NCI-H2081 (cell line): ENCODE results near the gene EIF5A.

ENCODE experiments used
- DNase-seq, 2 experiments: peaks; one replicate each; lab custom pipeline; 2025; lab: John Stamatoyannopoulos, UW

EIF5A gene

DNA sequence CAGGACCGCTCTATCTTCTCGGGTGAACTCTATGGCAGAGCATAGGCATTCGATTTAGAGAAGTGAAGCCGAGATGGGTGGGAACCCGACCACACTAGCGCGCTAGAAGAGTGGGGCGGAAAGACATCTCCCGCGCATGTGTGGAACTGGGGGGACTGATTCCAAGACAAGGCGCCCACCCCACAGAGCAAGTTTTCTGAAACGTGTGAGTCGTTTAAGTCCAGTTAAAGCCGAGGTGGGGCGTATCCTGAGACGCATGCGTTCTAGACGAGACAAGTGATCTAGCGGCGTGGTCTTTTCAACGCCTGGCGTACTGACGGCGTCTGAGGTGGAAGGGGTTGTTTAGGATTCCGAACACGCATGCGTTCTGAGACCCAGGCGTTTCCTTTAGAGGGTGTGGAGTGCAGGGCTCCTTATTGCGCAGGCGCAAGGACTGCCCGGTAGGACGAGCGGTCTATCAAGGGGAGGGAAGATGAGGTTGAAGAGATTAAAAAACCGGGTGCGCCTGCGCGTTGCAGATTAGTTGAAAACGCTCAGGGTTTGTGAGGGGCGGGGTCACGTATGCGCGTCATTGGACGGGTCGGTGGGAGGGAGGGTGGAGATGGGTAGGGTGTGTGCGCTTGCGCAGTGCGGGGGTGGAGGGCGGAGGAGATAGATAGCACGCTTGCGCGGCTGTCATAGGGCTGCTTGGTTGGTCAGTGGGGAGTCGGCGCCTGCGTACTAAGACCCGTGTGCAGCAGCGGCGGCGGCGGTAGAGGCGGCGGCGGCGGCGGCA lies at the start of gene EIF5A:
TSS of gene EIF5A (plus strand) at position 718 of the 775 bp plus-strand sequence. CDS start 2,008 bp downstream, outside the sequence.
- DNase-seq, result peak; percentile 98

DNA sequence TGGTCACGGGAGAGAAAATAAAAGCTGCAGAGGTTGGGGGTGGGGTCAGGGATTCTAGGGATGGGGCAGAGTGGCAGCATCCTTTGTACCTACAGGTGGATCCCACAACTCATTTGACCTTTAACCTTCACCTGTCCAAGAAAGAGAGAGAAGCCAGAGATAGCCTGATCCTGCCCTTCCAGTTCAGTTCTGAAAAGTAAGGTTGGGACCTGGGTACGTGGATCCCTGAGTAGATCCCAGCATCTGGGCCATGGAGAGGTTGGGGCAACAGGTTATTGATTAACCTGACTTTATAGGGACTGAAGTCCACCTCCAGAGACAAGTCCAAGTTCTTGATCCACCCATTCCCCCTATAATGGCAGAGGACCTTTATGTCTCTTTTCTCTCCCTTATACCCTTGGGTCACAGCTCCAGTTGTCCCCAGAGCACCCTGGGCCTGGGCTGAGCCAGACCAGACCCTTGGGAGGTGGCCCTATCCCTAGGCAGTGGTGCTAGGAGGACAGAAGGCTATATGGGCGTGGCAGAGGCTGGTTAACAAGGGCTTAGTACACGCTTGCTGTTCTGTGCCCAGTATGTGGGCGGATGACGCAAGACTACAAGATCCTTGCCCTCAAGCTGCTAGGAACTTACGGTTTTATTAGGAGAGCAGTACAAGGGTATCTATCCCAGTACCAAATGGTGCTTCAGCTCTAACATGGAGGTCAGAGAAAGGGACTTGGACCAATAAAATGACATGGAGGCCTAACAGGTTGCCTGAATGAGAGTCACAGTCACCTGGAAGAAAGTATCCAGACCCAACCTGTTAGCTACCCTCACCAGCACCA lies 48.5 kb upstream of the EIF5A start:
- DNase-seq, result no peak

DNA sequence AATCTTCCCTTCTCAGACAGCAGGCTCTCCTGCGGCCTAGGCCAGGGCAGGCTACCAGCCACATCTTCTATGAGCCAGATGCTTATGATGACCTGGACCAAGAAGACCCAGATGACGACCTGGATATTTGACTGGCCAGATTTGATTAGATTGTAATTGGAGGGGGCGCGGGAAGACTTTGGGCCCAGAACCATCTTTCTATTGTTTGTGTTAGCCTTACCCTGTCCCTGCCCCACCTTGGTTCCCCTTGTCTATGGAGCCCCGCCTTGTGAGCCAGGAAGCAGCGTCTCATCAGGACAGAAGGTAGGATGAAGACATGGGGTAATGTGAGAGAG lies 47.9 kb upstream of the EIF5A start:
- no peak for DNase-seq

DNA sequence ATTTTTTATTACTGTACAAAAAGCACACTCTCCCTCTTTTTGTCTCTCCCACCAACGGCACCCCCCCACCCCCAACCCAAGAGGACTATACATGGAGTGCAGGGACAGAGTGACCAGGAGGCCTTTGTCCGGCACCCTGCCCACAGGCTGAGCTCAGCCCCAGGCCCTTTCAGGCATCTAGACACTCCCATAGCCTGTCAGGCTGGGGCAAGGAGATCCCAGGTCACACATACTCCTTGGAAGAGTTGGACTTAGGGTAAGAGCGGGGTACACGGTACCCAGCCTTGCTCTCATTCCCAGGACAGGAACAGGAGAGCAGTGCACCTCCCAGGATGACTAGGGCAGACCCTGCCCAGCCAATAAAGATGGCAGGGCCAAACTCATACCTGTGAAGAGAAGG lies 47.3 kb upstream of the EIF5A start:
- DNase-seq, result no peak

DNA sequence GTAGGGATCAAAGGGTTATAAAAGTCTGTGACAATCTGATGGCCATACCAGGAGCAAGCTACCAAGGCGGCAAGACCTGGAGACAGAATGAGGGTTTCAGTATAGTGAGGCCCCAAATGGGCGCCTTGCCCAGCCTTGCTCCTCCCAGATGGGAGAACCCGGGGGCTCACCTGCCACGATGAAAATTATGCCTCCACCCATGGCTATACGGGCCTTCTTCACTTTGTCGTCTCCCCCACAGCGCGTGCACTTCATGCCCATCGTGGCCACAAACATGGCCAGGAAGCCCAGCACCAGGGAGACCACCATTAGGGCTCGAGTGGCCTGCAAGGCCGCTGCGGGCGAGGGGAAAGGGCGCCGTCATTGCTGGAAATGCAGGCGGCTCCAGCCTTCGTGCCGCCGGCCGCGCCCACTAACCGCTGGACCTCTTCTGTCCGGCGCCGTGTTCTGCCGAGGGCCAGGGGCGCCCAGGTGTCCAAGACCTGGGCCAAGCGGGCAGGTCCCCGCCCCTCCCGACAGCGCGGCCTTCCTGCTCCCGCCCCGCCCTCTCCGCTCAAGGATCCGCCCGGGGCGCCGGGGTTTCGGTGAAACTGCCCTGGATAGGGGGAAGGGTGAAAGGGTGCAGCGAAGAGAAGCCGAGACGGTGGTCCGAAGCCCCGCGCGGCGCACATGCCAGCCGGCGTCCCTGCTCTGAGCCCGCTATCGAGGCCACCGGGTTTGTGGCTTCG lies 46.6 kb upstream of the EIF5A start:
- DNase-seq, result peak; percentile 25 to 38

DNA sequence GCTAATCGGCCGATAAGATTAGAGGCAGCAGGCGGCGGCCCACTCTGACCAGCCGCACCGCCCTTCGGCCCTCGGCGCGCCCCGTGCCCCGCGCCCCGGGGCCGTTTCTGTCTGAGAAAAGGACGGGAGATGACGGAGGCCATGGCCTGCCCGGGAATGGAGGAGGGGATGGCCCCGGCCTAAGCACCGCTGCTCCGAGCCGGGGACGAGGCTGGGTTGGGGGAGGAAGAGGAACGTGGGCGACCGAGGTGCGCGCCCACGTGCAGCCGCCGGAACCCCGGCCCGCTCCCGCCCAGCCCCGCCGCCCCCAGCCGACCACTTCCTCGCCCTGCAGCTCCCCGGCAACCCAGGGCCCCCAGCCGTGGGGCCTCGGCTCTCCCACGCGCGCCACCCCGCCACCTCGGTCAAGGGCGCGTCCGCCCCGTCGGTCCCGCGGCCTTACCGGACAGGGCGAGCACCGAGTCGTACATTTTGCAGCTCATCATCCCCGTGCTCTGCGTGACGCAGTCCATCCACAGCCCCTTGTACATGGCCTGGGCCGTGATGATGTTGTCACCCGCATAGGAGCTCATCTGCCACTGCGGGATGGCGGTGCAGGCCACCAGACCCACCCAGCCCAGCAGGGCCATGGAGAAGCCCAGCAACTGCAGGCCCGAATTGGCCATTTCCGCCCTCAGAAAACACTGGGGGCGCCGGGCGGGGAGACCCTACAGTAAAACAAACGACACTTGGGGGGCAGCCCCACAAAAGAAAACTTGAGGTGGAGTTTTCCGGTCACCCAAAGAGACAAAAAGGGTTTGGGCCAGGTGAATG lies 45.8 kb upstream of the EIF5A start:
- DNase-seq, result no peak

DNA sequence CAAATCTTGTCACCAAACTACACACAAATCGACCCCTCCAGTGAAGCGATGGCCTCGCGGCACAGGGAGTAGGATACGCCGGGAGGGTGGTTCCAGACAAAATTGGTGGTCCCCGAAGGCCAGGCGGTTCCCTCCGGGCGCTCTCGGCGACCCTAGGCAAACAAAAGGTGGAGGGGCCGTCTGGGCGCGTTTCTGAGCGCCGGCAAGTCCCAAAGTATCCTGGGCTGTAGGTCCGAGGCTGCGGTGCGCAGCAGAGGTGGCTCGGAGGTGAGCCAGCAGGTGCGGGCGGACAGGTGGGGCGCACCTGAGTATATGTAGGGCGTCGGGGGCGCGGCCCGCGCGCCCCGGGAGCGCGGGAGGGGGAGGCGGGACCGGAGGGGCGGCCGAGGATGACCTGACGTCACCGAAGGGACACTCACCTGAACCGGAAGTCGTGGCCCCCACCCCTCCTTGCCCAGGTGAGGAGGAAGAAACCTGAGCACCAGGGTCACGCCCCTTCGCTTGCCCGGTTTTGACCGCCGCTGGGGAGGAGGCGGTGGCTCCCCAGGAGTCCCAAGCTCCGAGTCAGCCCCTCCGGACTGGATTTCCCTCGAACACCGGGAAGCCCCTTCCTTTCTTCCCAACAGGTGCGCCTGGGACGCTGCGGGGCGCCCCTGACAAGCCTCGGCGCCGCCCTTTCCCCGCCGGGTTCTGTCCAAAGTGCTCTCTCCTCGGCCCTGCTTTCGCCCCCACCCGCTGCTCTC lies 45.1 kb upstream of the EIF5A start, which contains the start of gene CLDN7:
TSS of gene CLDN7 (minus strand) at position 287 of the 743 bp plus-strand sequence. CDS start 435 bp downstream, outside the sequence.
- peak; percentile 56 to 78 for DNase-seq

DNA sequence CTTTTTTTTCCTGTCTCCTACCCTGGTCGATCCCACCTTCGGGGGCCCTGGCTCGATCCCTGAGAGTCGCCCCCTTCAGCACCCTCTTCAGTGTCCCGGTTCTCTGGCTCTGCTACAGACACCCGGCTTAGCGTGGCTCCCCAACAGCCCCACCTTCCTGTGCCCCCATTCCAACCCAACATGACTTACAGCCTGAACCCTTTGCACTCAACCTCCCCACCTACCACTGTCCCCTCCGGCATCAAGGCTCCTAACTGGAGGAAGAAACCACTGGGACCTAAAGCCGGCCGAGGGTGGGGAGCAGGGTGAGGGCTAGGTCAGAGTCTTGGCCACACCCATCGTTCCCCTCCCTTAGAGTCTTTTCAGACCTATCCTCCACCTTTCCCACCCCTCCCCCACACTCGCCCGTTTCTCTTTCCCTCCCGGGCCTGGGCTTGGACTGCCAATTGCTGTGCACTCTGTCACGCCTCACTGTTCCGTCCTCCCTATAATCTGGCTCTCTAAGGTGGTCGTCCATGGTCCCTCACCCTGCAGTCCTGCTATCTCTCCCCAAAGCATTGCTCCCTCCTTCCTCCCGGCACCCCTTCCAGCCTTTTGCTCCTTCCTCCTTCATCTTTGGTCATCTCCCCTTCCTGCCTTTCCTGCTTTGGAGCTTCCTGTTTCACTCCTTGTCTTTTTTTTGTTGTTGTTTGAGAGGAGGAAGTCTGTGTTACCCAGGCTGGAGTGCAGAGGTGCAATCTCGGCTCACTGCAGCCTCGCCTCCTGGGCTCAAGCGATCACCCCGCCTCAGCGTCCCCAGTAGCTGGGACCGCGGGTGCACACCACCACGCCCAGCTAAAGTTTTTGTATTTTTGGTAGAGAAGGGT lies 44.3 kb upstream of the EIF5A start:
- peak in 1 of 2 experiments; percentile 8 for DNase-seq

DNA sequence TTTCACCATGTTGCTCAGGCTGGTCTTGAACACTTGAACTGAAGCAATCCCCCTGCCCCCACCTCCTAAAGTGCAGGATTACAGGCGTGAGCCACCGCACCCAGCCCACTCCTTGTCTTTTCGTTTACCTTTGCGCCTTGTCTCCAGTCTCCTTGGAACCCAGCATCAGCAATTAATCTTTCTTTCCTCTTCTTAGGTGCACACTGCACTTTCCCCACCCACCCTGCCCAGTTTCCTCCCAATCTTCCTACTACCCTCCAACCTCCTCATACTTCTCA lies 43.7 kb upstream of the EIF5A start:
- no peak for DNase-seq

DNA sequence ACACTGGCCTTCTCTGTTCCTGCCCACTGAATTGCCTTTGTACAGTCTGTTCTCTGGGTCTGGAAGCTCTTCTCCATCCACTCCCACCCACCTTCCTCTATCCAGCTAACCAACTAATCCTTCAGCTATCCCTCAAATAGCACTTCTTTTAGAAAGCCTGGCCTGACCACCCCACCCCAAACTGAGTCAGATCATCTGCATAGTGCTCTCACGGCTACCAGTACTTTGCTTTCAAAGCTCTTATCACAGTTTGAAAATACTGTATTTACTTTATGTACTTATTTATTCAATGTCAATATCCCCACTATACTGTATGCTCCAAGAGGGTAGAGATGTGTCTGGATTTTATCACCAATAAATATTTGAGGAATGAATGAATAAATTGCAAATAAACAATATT lies 40.6 kb upstream of the EIF5A start:
- no peak for DNase-seq

DNA sequence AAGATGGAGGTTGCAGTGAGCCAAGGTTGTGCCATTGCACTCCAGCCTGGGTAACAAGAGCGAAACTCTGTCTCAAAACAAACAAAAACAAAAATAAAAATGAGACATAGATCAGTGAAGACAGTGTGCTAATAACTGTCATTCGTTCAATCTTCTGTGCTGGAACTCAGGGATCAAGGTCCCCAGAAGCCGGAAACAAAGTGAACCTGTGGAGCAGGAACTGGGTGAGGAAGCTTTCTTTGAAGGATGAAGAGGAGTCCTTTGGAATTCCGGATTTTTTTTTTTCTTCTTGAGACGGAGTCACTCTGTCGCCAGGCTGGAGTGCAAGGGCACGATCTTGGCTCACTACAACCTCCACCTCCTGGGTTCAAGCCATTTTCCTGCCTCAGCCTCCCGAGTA lies 28.0 kb upstream of the EIF5A start:
- DNase-seq, result no peak

DNA sequence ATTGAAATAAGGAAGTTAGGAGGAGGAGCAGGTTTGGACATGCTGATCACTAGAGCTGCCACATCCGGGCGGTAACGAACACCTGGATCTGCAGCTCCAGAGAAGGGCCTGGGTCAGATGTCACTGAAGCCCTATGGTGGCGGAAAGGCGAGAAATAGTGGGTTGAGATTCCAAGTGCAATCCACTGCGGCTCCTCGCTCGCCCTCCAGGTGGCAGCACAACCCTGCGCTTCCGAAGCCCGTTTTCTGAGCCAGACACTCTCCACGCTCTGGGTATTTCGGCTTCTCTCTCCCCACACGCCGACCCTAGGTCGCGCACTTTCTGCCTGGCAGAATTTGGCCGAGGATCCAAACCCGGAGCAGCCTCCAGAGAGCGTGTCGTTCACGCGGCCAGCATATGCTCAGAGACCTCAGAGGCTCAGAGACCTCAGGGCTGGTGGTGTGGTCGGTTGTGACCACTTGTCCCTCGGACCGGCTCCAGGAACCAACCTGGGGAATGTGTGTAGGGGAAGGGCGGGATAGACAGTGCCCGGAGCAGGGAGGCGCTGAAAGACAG lies 26.8 kb upstream of the EIF5A start:
- peak; percentile 49 to 63 for DNase-seq

DNA sequence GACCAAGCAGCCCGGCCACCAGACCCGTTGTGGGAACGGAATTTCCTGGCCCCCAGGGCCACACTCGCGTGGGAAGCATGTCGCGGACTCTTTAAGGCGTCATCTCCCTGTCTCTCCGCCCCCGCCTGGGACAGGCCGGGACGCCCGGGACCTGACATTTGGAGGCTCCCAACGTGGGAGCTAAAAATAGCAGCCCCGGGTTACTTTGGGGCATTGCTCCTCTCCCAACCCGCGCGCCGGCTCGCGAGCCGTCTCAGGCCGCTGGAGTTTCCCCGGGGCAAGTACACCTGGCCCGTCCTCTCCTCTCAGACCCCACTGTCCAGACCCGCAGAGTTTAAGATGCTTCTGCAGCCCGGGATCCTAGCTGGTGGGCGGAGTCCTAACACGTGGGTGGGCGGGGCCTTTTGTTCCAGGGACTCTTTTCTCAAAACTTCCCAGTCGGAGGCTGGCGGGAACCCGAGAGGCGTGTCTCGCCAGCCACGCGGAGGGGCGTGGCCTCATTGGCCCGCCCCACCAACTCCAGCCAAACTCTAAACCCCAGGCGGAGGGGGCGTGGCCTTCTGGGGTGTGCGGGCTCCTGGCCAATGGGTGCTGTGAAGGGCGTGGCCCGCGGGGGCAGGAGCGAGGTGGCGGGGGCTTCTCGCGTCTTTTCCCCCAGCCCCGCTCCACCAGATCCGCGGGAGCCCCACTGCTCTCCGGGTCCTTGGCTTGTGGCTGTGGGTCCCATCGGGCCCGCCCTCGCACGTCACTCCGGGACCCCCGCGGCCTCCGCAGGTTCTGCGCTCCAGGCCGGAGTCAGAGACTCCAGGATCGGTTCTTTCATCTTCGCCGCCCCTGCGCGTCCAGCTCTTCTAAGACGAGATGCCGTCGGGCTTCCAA lies 26.1 kb upstream of the EIF5A start, which contains the start of gene SLC2A4:
TSS of gene SLC2A4 (plus strand) at position 645 of the 879 bp plus-strand sequence. CDS start at position 862, 217 bp downstream.
- peak; percentile 69 to 80 for DNase-seq

DNA sequence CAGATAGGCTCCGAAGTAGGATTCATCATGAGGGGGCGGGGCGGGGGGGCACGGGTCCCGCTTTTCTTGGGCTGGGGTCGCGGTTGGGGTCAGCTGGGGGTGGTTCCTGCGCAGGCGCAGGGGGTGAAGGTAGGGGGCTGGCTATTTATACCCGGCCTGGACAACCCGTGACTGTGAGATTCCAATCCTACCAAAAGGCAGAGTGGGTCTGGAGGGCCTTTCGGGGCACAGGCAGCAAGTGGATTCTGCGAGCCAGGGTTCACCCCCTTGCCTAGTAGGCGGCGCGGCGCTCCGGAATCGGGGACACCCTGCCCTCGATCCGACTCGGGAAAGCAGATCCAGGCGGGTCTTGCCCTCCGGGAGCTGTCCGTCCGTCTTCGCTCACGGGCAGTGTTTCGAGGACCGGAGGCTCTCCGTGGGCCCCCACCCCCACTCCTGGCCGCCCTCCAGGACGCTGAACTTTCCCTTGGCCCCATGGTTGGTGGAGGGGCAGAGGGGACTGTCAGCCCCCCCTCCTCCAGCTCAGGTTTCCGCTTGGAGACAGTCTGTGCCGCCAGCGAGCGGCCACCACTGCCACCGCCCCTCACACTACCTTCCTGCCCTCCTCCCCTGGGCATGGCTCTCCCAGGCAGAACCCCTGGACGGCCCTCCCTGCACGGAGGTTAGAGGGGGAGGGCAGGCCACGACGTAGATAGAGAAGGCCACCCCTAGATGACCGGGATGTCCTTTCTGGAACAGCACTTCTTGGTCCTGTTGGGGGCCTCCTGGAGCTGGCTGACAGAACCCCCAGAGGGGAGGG lies 25.3 kb upstream of the EIF5A start:
- DNase-seq, result no peak

DNA sequence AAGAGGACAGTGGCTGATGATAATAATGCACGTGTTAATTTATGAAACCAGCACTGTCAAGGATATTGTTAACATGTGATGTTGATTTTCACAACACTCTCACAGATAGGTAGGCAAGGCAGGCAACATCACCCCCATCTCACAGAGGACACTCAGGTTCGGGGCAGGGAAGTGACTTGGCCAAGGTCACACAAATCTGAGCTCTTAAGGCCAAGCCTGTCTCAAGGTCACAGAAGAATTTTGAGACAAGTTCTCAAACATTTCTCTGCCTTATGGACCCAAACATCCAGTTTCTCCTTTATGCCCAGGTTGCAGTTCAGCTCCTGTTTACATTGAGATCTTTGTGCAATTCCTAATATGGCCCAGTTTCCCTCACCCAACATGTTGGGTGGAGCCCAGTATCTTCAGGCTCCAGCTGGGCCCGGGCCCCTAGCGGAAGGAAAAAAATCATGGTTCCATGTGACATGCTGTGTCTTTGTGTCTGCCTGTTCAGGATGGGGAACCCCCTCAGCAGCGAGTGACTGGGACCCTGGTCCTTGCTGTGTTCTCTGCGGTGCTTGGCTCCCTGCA lies 24.6 kb upstream of the EIF5A start:
- no peak for DNase-seq

DNA sequence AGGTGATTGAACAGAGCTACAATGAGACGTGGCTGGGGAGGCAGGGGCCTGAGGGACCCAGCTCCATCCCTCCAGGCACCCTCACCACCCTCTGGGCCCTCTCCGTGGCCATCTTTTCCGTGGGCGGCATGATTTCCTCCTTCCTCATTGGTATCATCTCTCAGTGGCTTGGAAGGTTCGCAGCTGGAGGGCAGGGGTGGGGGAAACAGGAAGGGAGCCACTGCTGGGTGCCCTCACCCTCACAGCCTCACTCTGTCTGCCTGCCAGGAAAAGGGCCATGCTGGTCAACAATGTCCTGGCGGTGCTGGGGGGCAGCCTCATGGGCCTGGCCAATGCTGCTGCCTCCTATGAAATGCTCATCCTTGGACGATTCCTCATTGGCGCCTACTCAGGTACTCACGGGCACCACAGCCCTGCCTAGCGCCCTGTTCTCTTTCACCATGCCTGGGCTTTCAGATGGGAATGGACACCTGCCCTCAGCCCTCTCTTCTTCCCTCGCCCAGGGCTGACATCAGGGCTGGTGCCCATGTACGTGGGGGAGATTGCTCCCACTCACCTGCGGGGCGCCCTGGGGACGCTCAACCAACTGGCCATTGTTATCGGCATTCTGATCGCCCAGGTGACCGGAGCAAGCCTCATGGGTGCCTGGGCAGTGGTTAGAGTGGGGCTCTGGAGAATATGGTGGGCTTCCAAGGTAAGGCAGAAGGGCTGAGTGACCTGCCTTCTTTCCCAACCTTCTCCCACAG lies 23.8 kb upstream of the EIF5A start:
- no peak for DNase-seq

DNA sequence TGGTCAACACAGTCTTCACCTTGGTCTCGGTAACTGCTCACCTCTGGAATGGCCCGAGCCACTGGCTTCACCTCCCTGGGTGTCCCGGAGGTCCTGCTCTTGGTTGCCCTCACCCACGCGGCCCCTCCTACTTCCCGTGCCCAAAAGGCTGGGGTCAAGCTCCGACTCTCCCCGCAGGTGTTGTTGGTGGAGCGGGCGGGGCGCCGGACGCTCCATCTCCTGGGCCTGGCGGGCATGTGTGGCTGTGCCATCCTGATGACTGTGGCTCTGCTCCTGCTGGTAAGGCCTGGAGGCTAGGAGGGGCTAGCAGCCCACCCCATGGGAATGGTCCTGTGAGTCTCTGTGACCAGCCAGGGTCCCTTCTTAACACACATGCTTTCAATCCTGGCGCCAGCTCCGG lies 22.5 kb upstream of the EIF5A start:
- no peak for DNase-seq
